ENCODE results near the gene OR5A1. TPM values are rescaled to one million over a fixed set of nuclear protein-coding genes. Genes with fewer than 3 reads are reported as not detected.

OR5A1 gene
- total and polyA plus RNA-seq, 4 experiments from 2014 or later, result not detected

GRCh38 chr11:59416613-59417012 lies 19.7 kb upstream of the OR5A1 start:
- ChIA-PET POLR2A (ENCODE audit: partially characterized antibody) (no interaction called here), CTCF (ENCODE audit: partially characterized antibody) (interaction anchor here (1.9 kb wide), 1 partner anchor 13 kb away, joined by 5 read pairs; no protein-coding TSS in a partner anchor)
- no peaks in the 10 kb centered on the region for H3K36me3 Mint-ChIP-seq
- intact Hi-C loops (cut with micrococcal nuclease), result loop anchor here (5.0 kb wide), 1 partner anchor 124 kb away; no protein-coding TSS in a partner anchor
- Histone ChIP-seq H3K9me3 (ENCODE audit: control insufficient read depth in 1 of 2, low read length in 2 of 2) (no peaks in the 10 kb centered on the region), H3K4me3 (ENCODE audit: low read length in 2 of 2) (no peak overlapping the region), H3K4me1 (ENCODE audit: insufficient read depth, low read length) (no peaks in the 10 kb centered on the region), H3K27me3 (ENCODE audit: insufficient read depth, low read length) (no peaks in the 10 kb centered on the region), H3K36me3 (ENCODE audit: insufficient read depth, low read length) (no peaks in the 10 kb centered on the region), H3K27ac (ENCODE audit: low read depth, low read length) (no peak overlapping the region)
- DNase-seq, result no peak
- peaks cover 17 to 32% of the 10 kb centered on the region in 2 donors for H3K27me3 Mint-ChIP-seq
- peaks cover 0 to 4% (median 2%) of the 10 kb centered on the region in 8 donors for H3K9me3 Mint-ChIP-seq
- H3K4me1 Mint-ChIP-seq, result peaks cover 0 to 4% (median 0%) of the 10 kb centered on the region in 4 donors
- no peak overlapping the region for H3K27ac Mint-ChIP-seq
- H3K4me3 Mint-ChIP-seq, result no peak overlapping the region

GRCh38 chr11:59417023-59417422 lies 19.2 kb upstream of the OR5A1 start:
- intact Hi-C loops (cut with micrococcal nuclease), result loop anchor here (5.0 kb wide), 1 partner anchor 125 kb away; no protein-coding TSS in a partner anchor
- POLR2A ChIA-PET (ENCODE audit: partially characterized antibody), result no interaction called here
- no peaks in the 10 kb centered on the region for H3K27me3 ChIP-seq (ENCODE audit: insufficient read depth, low read length)
- no peak overlapping the region for H3K4me3 ChIP-seq (ENCODE audit: low read length in 2 of 2)
- Mint-ChIP-seq H3K27ac (peak overlapping the region in 1 of 7 donors; percentile 12), H3K27me3 (peaks cover 17 to 32% of the 10 kb centered on the region in 2 donors), H3K4me3 (no peak overlapping the region), H3K9me3 (peaks cover 0 to 4% (median 1%) of the 10 kb centered on the region in 8 donors), H3K4me1 (peaks cover 0 to 4% (median 0%) of the 10 kb centered on the region in 4 donors), H3K36me3 (no peaks in the 10 kb centered on the region)
- no peaks in the 10 kb centered on the region for H3K4me1 ChIP-seq (ENCODE audit: insufficient read depth, low read length)
- H3K27ac ChIP-seq (ENCODE audit: low read depth, low read length), result no peak overlapping the region
- no peak for DNase-seq
- CTCF ChIA-PET (ENCODE audit: partially characterized antibody), result interaction anchor here (1.1 kb wide), 1 partner anchor 246 kb away, joined by 3 read pairs; the partner anchor contains the start of gene DTX4
- no peaks in the 10 kb centered on the region for H3K36me3 ChIP-seq (ENCODE audit: insufficient read depth, low read length)
- no peaks in the 10 kb centered on the region for H3K9me3 ChIP-seq (ENCODE audit: control insufficient read depth in 1 of 2, low read length in 2 of 2)

- DNase-seq, result no peak
- peaks cover 17 to 29% of the 10 kb centered on the region in 2 donors for H3K27me3 Mint-ChIP-seq
- Histone ChIP-seq H3K9me3 (ENCODE audit: control insufficient read depth in 1 of 2, low read length in 2 of 2) (no peaks in the 10 kb centered on the region), H3K4me3 (ENCODE audit: low read length in 2 of 2) (no peak overlapping the region), H3K36me3 (ENCODE audit: insufficient read depth, low read length) (no peaks in the 10 kb centered on the region), H3K27ac (ENCODE audit: low read depth, low read length) (no peak overlapping the region), H3K27me3 (ENCODE audit: insufficient read depth, low read length) (no peaks in the 10 kb centered on the region), H3K4me1 (ENCODE audit: insufficient read depth, low read length) (no peaks in the 10 kb centered on the region)
- peaks cover 0 to under 1% (median 0%) of the 10 kb centered on the region in 8 donors for H3K9me3 Mint-ChIP-seq
- CTCF ChIA-PET (ENCODE audit: partially characterized antibody), result interaction anchor here (1.1 to 1.6 kb wide), 2 partner anchors 11 to 247 kb away, joined by 3 to 6 read pairs; partner anchors contain the start of gene DTX4
- no peak overlapping the region for H3K27ac Mint-ChIP-seq
- H3K36me3 Mint-ChIP-seq, result no peaks in the 10 kb centered on the region
- peaks cover 0 to 4% (median 0%) of the 10 kb centered on the region in 4 donors for H3K4me1 Mint-ChIP-seq
- no peak overlapping the region for H3K4me3 Mint-ChIP-seq
- intact Hi-C loops (cut with micrococcal nuclease), result loop anchor here (5.0 kb wide), 1 partner anchor 126 kb away; no protein-coding TSS in a partner anchor
- POLR2A ChIA-PET (ENCODE audit: partially characterized antibody), result no interaction called here
Observed at GRCh38 chr11:59418156-59418555, 18.1 kb upstream of the OR5A1 start.

- Histone ChIP-seq H3K27ac (ENCODE audit: low read depth, low read length) (no peak overlapping the region), H3K4me3 (ENCODE audit: low read length in 2 of 2) (no peak overlapping the region), H3K4me1 (ENCODE audit: insufficient read depth, low read length) (no peaks in the 10 kb centered on the region), H3K9me3 (ENCODE audit: control insufficient read depth in 1 of 2, low read length in 2 of 2) (no peaks in the 10 kb centered on the region), H3K27me3 (ENCODE audit: insufficient read depth, low read length) (no peaks in the 10 kb centered on the region), H3K36me3 (ENCODE audit: insufficient read depth, low read length) (no peaks in the 10 kb centered on the region)
- intact Hi-C loops (cut with micrococcal nuclease), result no loop called here
- Mint-ChIP-seq H3K27me3 (peaks cover 0 to 5% of the 10 kb centered on the region in 2 donors), H3K36me3 (no peaks in the 10 kb centered on the region), H3K9me3 (no peaks in the 10 kb centered on the region), H3K4me3 (no peak overlapping the region), H3K27ac (no peak overlapping the region), H3K4me1 (no peaks in the 10 kb centered on the region)
- DNase-seq, result no peak
- POLR2A ChIA-PET (ENCODE audit: partially characterized antibody), result no interaction called here
- CTCF ChIA-PET (ENCODE audit: partially characterized antibody), result no interaction called here
Observed at GRCh38 chr11:59423835-59424234, 12.4 kb upstream of the OR5A1 start.

- POLR2A ChIA-PET (ENCODE audit: partially characterized antibody), result no interaction called here
- H3K4me1 ChIP-seq (ENCODE audit: insufficient read depth, low read length), result no peaks in the 10 kb centered on the region
- H3K4me3 Mint-ChIP-seq, result no peak overlapping the region
- no peaks in the 10 kb centered on the region for H3K9me3 Mint-ChIP-seq
- CTCF ChIA-PET (ENCODE audit: partially characterized antibody), result interaction anchor here (1.2 kb wide), 1 partner anchor 239 kb away, joined by 3 read pairs; no protein-coding TSS in a partner anchor
- H3K36me3 ChIP-seq (ENCODE audit: insufficient read depth, low read length), result no peaks in the 10 kb centered on the region
- peaks cover 2 to 6% of the 10 kb centered on the region in 2 donors for H3K27me3 Mint-ChIP-seq
- H3K9me3 ChIP-seq (ENCODE audit: control insufficient read depth in 1 of 2, low read length in 2 of 2), result no peaks in the 10 kb centered on the region
- intact Hi-C loops (cut with micrococcal nuclease), result no loop called here
- no peaks in the 10 kb centered on the region for H3K36me3 Mint-ChIP-seq
- H3K27me3 ChIP-seq (ENCODE audit: insufficient read depth, low read length), result no peaks in the 10 kb centered on the region
- no peak overlapping the region for H3K27ac ChIP-seq (ENCODE audit: low read depth, low read length)
- H3K4me3 ChIP-seq (ENCODE audit: low read length in 2 of 2), result no peak overlapping the region
- DNase-seq, result no peak
- H3K4me1 Mint-ChIP-seq, result no peaks in the 10 kb centered on the region
- peak overlapping the region in 1 of 7 donors; percentile 30 for H3K27ac Mint-ChIP-seq
Observed at GRCh38 chr11:59425131-59425530, 11.1 kb upstream of the OR5A1 start.

GRCh38 chr11:59426361-59427067 lies 9.8 kb upstream of the OR5A1 start, which contains the start of gene OR5A2:
OR5A2 (minus strand) TSS chr11:59426413; CDS start chr11:59422953, 3,460 bp downstream.
- no peaks in the 10 kb centered on the region for H3K9me3 Mint-ChIP-seq
- Histone ChIP-seq H3K36me3 (ENCODE audit: insufficient read depth, low read length) (no peaks in the 10 kb centered on the region), H3K27ac (ENCODE audit: low read depth, low read length) (no peak within 1 kb of the TSS), H3K9me3 (ENCODE audit: control insufficient read depth in 1 of 2, low read length in 2 of 2) (no peaks in the 10 kb centered on the region), H3K4me3 (ENCODE audit: low read length in 2 of 2) (no peak within 1 kb of the TSS), H3K27me3 (ENCODE audit: insufficient read depth, low read length) (no peaks in the 10 kb centered on the region), H3K4me1 (ENCODE audit: insufficient read depth, low read length) (no peaks in the 10 kb centered on the region)
- peaks cover 2 to 5% of the 10 kb centered on the region in 2 donors for H3K27me3 Mint-ChIP-seq
- H3K27ac Mint-ChIP-seq, result no peak within 1 kb of the TSS
- POLR2A ChIA-PET (ENCODE audit: partially characterized antibody), result no interaction called here
- H3K4me3 Mint-ChIP-seq, result no peak within 1 kb of the TSS
- intact Hi-C loops (cut with micrococcal nuclease), result no loop called here
- CTCF ChIA-PET (ENCODE audit: partially characterized antibody), result no interaction called here
- H3K4me1 Mint-ChIP-seq, result no peaks in the 10 kb centered on the region
- DNase-seq, result no peak
- no peaks in the 10 kb centered on the region for H3K36me3 Mint-ChIP-seq

GRCh38 chr11:59427068-59427382 lies 9.2 kb upstream of the OR5A1 start:
- no peaks in the 10 kb centered on the region for H3K4me1 ChIP-seq (ENCODE audit: insufficient read depth, low read length)
- intact Hi-C loops (cut with micrococcal nuclease), result no loop called here
- no peaks in the 10 kb centered on the region for H3K9me3 ChIP-seq (ENCODE audit: control insufficient read depth in 1 of 2, low read length in 2 of 2)
- no peaks in the 10 kb centered on the region for H3K36me3 ChIP-seq (ENCODE audit: insufficient read depth, low read length)
- Mint-ChIP-seq H3K27me3 (peaks cover 2 to 8% of the 10 kb centered on the region in 2 donors), H3K4me1 (no peaks in the 10 kb centered on the region), H3K36me3 (no peaks in the 10 kb centered on the region), H3K4me3 (no peak overlapping the region), H3K27ac (no peak overlapping the region), H3K9me3 (no peaks in the 10 kb centered on the region)
- H3K27ac ChIP-seq (ENCODE audit: low read depth, low read length), result no peak overlapping the region
- ChIA-PET CTCF (ENCODE audit: partially characterized antibody) (no interaction called here), POLR2A (ENCODE audit: partially characterized antibody) (no interaction called here)
- H3K27me3 ChIP-seq (ENCODE audit: insufficient read depth, low read length), result no peaks in the 10 kb centered on the region
- no peak overlapping the region for H3K4me3 ChIP-seq (ENCODE audit: low read length in 2 of 2)
- DNase-seq, result no peak
